GM13976 (cell line): Measurements from ENCODE around the gene TSKU.
"Not testable (repeated sequence)": the region's sequence is repeated elsewhere in the genome, so short reads cannot be mapped to it uniquely, and the experiment has no call there.

Experiments
- DNase-seq: peaks from one replicate; pipeline ENCODE4 v3.0.0; 2012; ENCODE audit warnings: low spot score
- CTCF ChIP-seq: IDR thresholded peaks from 2 replicates; pipeline ENCODE4 v1.5.1; 2012; ENCODE audit warnings: borderline replicate concordance, mild to moderate bottlenecking; ENCODE audit not compliant: insufficient read depth; ENCODE audit errors: extremely low read depth, missing control alignments, control extremely low read depth
- in situ Hi-C: fragments of 300-500 bp; cut with MboI; formaldehyde crosslinking; loops from one replicate; pipeline ENCODE4 v1.12.0; 2022; ENCODE audit warnings: low sequenced_read_pairs, mixed read lengths, inconsistent platforms; ENCODE audit not compliant: unreplicated experiment

TSKU gene

GRCh38 chr11:76783294-76783895, at the start of gene TSKU:
Gene TSKU, plus strand, starts transcription at chr11:76783356. Its CDS starts 12,261 bp downstream, at chr11:76795617.
- DNase-seq, result no peak
- TF ChIP-seq CTCF, result no peak
- in situ Hi-C loops, result no loop called here

DNA sequence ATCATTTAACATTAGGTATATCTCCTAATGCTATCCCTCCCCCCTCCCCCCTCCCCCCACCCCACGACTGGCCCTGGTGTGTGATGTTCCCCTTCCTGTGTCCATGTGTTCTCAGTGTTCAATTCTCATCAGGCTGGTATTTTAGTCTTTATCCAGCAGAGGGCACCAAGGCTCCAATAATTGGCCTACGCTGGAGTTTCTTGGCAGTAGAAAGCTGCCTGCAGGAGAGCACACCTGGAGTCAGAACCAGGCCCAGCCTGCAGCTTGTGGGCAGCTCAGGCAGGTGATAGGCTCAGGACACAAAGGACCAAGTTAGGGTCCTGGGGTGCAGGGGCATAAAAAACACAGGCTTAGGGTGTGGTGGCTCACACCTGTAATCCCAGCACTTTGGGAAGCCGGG, 49.2 kb upstream of the TSKU start:
- DNase-seq, result peak; percentile 69
- peak; percentile 33 for TF ChIP-seq CTCF
- in situ Hi-C loops, result not testable (repeated sequence)

- in situ Hi-C loops, result no loop called here
- no peak for DNase-seq
- TF ChIP-seq CTCF, result no peak
Measured at GRCh38 chr11:76734456-76735420, 48.4 kb upstream of the TSKU start.

GRCh38 chr11:76735841-76736240, 47.3 kb upstream of the TSKU start:
- no peak for TF ChIP-seq CTCF
- in situ Hi-C loops, result no loop called here

DNA sequence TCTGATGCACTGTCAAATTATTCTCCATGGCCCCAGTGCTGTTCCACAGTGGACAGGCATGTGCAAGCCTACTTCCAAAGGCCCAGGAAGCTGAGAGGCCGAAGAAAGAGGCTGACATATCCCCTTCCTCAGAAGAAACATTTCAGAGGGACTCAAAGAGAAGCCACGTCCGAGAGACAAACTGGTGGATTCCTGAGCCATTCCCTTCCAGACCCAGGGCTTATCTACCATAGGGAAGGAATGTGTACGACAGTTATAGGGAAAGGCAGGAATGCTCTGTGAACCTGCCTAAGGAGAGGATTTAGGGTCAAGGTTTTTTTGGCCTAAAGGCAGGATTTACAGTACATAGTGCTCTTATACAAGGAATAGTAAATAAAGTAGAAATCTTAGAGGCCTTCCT, 46.9 kb upstream of the TSKU start:
- in situ Hi-C loops, result no loop called here
- no peak for DNase-seq
- TF ChIP-seq CTCF, result no peak

More at GRCh38 chr11:76735841-76736240, 47.3 kb upstream of the TSKU start:
- no peak for DNase-seq

- in situ Hi-C loops, result no loop called here
- no peak for DNase-seq
- no peak for TF ChIP-seq CTCF
Measured at GRCh38 chr11:76736773-76737495, 46.2 kb upstream of the TSKU start.
